Tibial artery (tissue), 4 donors: ENCODE results near the gene LAG3.

Source experiments
- DNase-seq, 2 donors: peaks; one replicate each; pipeline ENCODE4 v3.0.0-alpha.2; 2019
- H3K27ac ChIP-seq, 2 donors: fragments of 200-600 bp; sonication (generic) in 1 of 2; 1 replicate in 1 of 2; 2 replicates in 1 of 2; pipeline ENCODE4 v1.5.1; 2018 to 2019; ENCODE audit warnings: mild to moderate bottlenecking in 1 of 2
- H3K27me3 ChIP-seq, 2 donors: fragments of 200-600 bp; sonication (generic) in 1 of 2; one replicate each; pipeline versions ENCODE4 v1.5.1 to v1.6.0; 2016 to 2019
- H3K36me3 ChIP-seq, 3 donors: fragments of 200-600 bp; sonication (generic) in 2 of 3; one replicate each; pipeline ENCODE4 v1.5.1; 2016 to 2019; ENCODE audit warnings: mild to moderate bottlenecking in 2 of 3
- H3K4me1 ChIP-seq, 4 donors: fragments of 200-600 bp; sonication (generic) in 2 of 4; 1 replicate in 3 of 4; 2 replicates in 1 of 4; pipeline ENCODE4 v1.5.1; 2016 to 2019
- H3K4me3 ChIP-seq, 2 donors: fragments of 200-600 bp; sonication (generic) in 1 of 2; 1 replicate in 1 of 2; 2 replicates in 1 of 2; pipeline ENCODE4 v1.5.1; 2018 to 2019; ENCODE audit warnings: mild to moderate bottlenecking in 2 of 2
- H3K9me3 ChIP-seq, 3 donors: fragments of 200-600 bp; sonication (generic) in 1 of 3; one replicate each; pipeline ENCODE4 v1.5.1; 2016 to 2019
- CTCF ChIP-seq, 2 experiments: fragments of 200-600 bp in 1 of 2; fragments of 450-650 bp in 1 of 2; IDR thresholded peaks; one replicate each; pipeline ENCODE4 v1.5.1; 2017 to 2019; ENCODE audit warnings: antibody characterized with exemption in 2 of 2, mild to moderate bottlenecking in 1 of 2, moderate library complexity in 1 of 2
- intact Hi-C: fragments of 100-400 bp; cut with DNase I; formaldehyde crosslinking; loops from one replicate; pipeline ENCODE4 v1.15.0; 2023; ENCODE audit warnings: low total_unique reads

The LAG3 gene

GRCh38 chr12:6779708-6780432 is 7.5 kb downstream of the LAG3 start:
- no peak for DNase-seq
- intact Hi-C loops = loop anchor here (2.0 to 10.0 kb wide), 2 partner anchors 27 to 165 kb away; partner anchors contain the start of gene MLF2
- no peak for TF ChIP-seq CTCF (IDR thresholded peaks at IDR 0.05)
- no peaks in the 10 kb centered on the region for H3K9me3 ChIP-seq
- H3K4me1 ChIP-seq = peaks cover 0 to 18% (median 11%) of the 10 kb centered on the region in 4 donors
- H3K27me3 ChIP-seq = no peaks in the 10 kb centered on the region
- H3K27ac ChIP-seq = no peak overlapping the region
- no peaks in the 10 kb centered on the region for H3K36me3 ChIP-seq
- no peak overlapping the region for H3K4me3 ChIP-seq

GRCh38 chr12:6780573-6780972 is 8.3 kb downstream of the LAG3 start:
- no peaks in the 10 kb centered on the region for H3K36me3 ChIP-seq
- H3K4me3 ChIP-seq = no peak overlapping the region
- H3K27me3 ChIP-seq = no peaks in the 10 kb centered on the region
- no peak overlapping the region for H3K27ac ChIP-seq
- TF ChIP-seq CTCF (IDR thresholded peaks at IDR 0.05) = no peak
- no peak for DNase-seq
- no peaks in the 10 kb centered on the region for H3K9me3 ChIP-seq
- peaks cover 0 to 18% (median 11%) of the 10 kb centered on the region in 4 donors for H3K4me1 ChIP-seq
- intact Hi-C loops = no loop called here

- Histone ChIP-seq H3K4me3 (no peak overlapping the region), H3K27me3 (no peaks in the 10 kb centered on the region), H3K4me1 (peaks cover 0 to 18% (median 11%) of the 10 kb centered on the region in 4 donors), H3K9me3 (no peaks in the 10 kb centered on the region), H3K36me3 (no peaks in the 10 kb centered on the region), H3K27ac (no peak overlapping the region)
- no peak for TF ChIP-seq CTCF (IDR thresholded peaks at IDR 0.05)
- DNase-seq = no peak
- intact Hi-C loops = no loop called here
Observed at GRCh38 chr12:6782119-6782518, 9.8 kb downstream of the LAG3 start.

- DNase-seq = no peak
- Histone ChIP-seq H3K27ac (no peak overlapping the region), H3K4me3 (no peak overlapping the region), H3K9me3 (no peaks in the 10 kb centered on the region), H3K36me3 (no peaks in the 10 kb centered on the region), H3K27me3 (no peaks in the 10 kb centered on the region), H3K4me1 (peaks cover 0 to 13% (median 7%) of the 10 kb centered on the region in 4 donors)
- no peak for TF ChIP-seq CTCF (IDR thresholded peaks at IDR 0.05)
- intact Hi-C loops = no loop called here
Observed at GRCh38 chr12:6782850-6783566, 10.7 kb downstream of the LAG3 start.

GRCh38 chr12:6783828-6784227 is 11.5 kb downstream of the LAG3 start:
- H3K27ac ChIP-seq = no peak overlapping the region
- intact Hi-C loops = no loop called here
- TF ChIP-seq CTCF (IDR thresholded peaks at IDR 0.05) = no peak

More at GRCh38 chr12:6783828-6784227, 11.5 kb downstream of the LAG3 start:
- Histone ChIP-seq H3K9me3 (no peaks in the 10 kb centered on the region), H3K36me3 (no peaks in the 10 kb centered on the region), H3K4me3 (no peak overlapping the region), H3K4me1 (peaks cover 0 to 4% (median 0%) of the 10 kb centered on the region in 4 donors), H3K27me3 (no peaks in the 10 kb centered on the region)
- DNase-seq = no peak
